Fibroblast of mammary gland (primary cell): ENCODE measurements around the gene CHMP1A.

Experiments used
- DNase-seq: peaks from one replicate; pipeline ENCODE4 v3.0.0-alpha.2; 2010; ENCODE audit warnings: low read depth
- H3K4me3 ChIP-seq: 2 replicates; pipeline ENCODE4 v1.5.1; 2011; ENCODE audit warnings: low read depth, mild to moderate bottlenecking, low read length, moderate library complexity; ENCODE audit not compliant: control insufficient read depth
- TF ChIP-seq, protein P1 (sequence below): conservative IDR thresholded peaks from 2 replicates; pipeline ENCODE4 v1.5.1; 2011; ENCODE audit warnings: low read depth, low read length, inconsistent platforms; ENCODE audit not compliant: control insufficient read depth, insufficient read depth

CHMP1A gene

DNA sequence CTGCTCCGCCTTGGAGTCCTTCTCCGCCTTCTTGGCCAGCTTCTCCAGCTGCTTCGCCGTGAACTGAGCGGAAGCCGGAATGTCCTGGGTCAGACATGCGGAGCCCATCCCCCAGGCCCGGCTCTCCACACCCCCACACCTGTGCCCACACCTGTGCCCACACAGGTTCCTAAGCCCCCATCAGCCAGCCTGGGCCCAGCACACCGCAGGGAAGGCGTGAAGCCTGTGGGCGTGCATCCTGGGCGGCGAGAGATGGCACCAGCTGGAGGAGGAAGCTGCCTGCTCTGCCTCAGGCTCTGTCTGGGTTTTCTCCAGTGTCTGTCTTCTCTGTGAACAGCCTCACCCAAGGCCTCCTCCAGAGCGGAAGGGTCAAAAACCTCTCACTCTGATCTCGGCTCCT, 5.9 kb downstream of the CHMP1A start:
- TF ChIP-seq, protein P1, sequence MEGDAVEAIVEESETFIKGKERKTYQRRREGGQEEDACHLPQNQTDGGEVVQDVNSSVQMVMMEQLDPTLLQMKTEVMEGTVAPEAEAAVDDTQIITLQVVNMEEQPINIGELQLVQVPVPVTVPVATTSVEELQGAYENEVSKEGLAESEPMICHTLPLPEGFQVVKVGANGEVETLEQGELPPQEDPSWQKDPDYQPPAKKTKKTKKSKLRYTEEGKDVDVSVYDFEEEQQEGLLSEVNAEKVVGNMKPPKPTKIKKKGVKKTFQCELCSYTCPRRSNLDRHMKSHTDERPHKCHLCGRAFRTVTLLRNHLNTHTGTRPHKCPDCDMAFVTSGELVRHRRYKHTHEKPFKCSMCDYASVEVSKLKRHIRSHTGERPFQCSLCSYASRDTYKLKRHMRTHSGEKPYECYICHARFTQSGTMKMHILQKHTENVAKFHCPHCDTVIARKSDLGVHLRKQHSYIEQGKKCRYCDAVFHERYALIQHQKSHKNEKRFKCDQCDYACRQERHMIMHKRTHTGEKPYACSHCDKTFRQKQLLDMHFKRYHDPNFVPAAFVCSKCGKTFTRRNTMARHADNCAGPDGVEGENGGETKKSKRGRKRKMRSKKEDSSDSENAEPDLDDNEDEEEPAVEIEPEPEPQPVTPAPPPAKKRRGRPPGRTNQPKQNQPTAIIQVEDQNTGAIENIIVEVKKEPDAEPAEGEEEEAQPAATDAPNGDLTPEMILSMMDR, result no peak
- no peak overlapping the region for H3K4me3 ChIP-seq
- no peak for DNase-seq

DNA sequence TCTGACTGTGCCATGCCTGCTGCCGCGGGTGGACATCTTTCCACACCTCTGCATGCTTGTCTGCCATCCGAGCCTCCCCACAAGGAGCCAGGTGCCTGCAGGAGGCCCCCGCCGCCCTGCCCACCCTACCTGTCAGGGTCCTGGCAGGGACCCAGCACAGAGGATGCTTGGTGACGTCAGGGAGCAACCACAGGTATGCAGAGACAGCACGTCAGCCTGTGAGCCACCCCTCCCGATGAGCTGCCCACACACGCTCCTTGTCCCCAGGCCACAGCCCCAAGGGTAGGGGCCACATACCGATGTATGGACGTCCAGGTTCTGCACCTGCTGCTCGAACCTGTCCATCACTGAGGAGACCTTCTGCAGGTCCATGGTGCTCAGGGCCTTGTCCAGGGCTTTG, 10.6 kb downstream of the CHMP1A start:
- no peak overlapping the region for H3K4me3 ChIP-seq
- TF ChIP-seq, protein P1, result no peak
- no peak for DNase-seq

DNA sequence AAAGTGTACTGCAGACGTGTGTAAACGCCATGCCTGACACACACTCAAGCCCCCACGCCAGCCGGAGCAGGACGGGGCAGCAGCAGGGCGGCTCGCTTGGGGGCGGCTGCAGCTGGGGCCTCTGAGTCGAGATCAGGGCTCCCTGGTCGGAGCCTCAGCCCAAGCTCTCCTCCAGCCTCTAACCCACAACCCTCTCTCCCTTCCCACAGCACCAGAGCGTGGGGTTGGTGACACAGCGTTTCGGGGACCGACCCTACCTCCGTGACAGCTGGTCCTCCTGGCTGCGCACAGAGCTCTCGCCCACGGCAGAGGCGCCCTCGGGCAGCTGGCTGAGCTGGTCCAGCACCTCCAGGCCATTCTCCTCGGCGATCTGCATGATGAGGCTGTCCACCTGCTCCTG, 11.2 kb downstream of the CHMP1A start:
- TF ChIP-seq, protein P1, result no peak
- no peak overlapping the region for H3K4me3 ChIP-seq
- no peak for DNase-seq

DNA sequence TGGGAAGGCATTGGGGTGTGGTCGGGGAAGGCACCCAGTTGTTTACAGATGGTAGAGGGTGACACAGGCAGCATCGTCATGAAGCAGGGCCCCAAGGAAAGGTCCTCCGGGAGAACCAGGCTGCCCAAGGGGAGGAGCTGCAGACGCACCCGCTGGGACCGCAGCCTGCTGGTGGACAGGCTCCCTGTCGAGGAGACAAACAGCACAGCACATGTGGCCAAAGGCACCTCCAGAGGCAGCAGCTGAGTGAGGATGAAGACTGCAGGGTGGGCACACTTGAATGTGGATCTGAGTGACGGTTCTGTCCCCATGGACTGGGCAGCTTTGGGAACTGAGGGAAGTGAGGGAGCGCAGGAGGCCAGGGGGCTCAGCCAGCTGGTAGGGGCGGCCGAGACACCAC, 12.4 kb downstream of the CHMP1A start:
- TF ChIP-seq, protein P1, result no peak
- H3K4me3 ChIP-seq, result no peak overlapping the region
- no peak for DNase-seq

DNA sequence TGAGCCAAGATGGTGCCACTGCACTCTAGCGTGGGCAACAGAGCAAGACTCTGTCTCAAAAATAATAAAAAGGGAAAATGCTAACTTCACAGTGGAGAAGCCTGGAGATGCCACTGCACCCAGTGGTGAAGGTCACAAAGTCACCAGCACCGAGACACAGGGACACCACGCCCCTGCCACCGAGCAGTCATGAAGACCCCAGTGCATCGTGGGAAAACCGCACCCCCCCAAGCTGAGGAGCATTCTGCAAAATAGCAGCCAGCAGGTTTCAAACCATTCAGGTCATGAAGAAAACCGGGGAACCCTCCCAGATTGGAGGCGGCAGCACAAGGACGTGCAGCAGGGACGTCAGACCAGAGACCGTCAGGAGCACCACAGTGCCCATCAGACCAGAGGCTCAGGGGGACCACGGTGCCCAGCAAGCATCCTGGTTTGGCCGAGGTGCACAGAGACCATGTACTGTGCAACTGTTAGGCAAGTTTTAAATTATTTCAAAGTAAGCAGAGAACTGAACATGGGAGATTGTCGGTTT, 13.7 kb downstream of the CHMP1A start:
- no peak overlapping the region for H3K4me3 ChIP-seq
- DNase-seq, result no peak
- TF ChIP-seq, protein P1, result no peak

DNA sequence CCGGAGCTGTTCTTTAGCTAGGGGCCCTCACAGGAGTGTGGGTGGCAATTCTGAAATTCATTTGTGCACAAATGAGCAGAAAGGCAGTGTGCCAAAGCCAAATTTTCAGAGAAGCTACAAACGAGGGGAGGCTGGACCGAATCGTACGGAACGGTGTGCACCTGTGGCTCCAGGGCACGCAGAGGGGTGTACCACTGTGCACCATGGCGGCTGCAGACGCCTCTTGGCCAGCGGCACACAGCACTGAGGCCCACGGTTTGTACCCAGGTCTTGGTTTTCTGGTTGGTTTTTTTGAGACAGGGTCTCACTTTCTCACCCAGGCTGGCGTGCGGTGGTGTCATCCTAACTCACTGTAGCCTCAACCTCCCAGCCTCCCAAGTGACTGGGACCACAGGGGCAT, 14.9 kb downstream of the CHMP1A start:
- TF ChIP-seq, protein P1, result no peak
- H3K4me3 ChIP-seq, result no peak overlapping the region
- DNase-seq, result no peak

DNA sequence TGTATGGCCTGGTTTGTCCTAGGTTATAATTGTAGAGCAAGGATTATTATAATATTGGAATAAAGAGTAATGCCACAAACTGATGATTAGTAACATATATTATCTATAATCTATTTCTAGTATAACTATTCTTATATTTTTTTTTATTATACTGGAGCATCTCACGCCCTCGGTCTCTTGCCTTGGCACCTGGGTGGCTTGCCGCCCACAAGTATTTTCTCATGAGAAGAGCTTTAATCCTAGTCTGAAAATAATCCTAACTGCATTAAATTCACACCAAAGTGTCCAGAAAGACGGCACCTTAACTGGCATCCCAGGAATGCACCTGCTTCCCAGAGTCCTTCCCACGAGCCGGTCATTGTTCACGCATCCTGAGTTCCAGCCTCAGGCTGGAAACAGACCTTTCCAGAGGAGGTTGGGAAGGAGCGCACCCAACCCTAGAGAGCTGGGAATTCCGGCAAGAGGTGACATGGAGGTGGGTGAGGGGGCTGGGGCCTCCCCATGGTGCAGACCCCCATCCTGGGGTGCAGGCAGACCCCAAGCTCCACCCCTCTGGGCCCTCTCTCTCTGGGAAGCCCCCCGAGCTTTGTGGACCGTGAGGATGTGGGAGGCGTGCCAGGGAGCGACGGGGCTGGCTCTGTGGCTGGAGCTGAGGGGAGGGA, 15.9 kb downstream of the CHMP1A start:
- TF ChIP-seq, protein P1, result no peak
- no peak for DNase-seq

More for the DNA sequence above, 15.9 kb downstream of the CHMP1A start:
- H3K4me3 ChIP-seq, result no peak overlapping the region
